BJ (cell line): ENCODE measurements around the gene CLOCK. TPM values are rescaled to one million over a fixed set of nuclear protein-coding genes. Genes with fewer than 3 reads are reported as not detected.

Experiments
- CTCF ChIA-PET: fragments of 350-600 bp; formaldehyde crosslinking; extraction: SDS; loops from one replicate; lab custom pipeline; 2021; ENCODE audit warnings: antibody characterized with exemption, inconsistent platforms; lab: Yijun Ruan, JAX
- POLR2A ChIA-PET: fragments of 300-600 bp; sonication (Branson Sonifier 250); formaldehyde crosslinking; extraction: SDS; loops from one replicate; lab custom pipeline; 2021; ENCODE audit warnings: antibody characterized with exemption; lab: Charles Lee
- DNase-seq: peaks from one replicate; pipeline ENCODE4 v3.0.0-alpha.2; 2011; ENCODE audit warnings: low read depth
- H3K27me3 ChIP-seq: 2 replicates; pipeline ENCODE4 v1.6.0; 2011; ENCODE audit warnings: low read length; ENCODE audit not compliant: control insufficient read depth, insufficient read depth
- H3K36me3 ChIP-seq: 2 replicates; pipeline ENCODE4 v1.5.1; 2011; ENCODE audit warnings: low read length; ENCODE audit not compliant: control insufficient read depth, insufficient read depth
- H3K4me3 ChIP-seq: 2 replicates; pipeline ENCODE4 v1.5.1; 2011; ENCODE audit warnings: low read depth, mild to moderate bottlenecking, control low read depth, low read length
- CTCF ChIP-seq: IDR thresholded peaks from 2 replicates; pipeline ENCODE4 v1.5.1; 2011; ENCODE audit warnings: low read depth, mild to moderate bottlenecking, control low read depth, inconsistent platforms, low read length, moderate library complexity; ENCODE audit not compliant: insufficient read depth
- polyA plus RNA-seq: library from polyadenylated mRNA; depleted of rRNA; stranded (reverse); fragments of >200 nt; gene quantifications from 2 replicates; pipeline ENCODE4 v1.2.3, GENCODE V29; 2011

Gene CLOCK
- polyA plus RNA-seq, 1 experiment: 14.5 TPM

GRCh38 chr4:55407764-55408163 lies 138.9 kb downstream of the CLOCK start:
- ChIA-PET POLR2A (no interaction called here), CTCF (interaction anchor here (1.3 to 2.2 kb wide), 3 partner anchors 9 to 10 kb away, joined by 4 to 7 read pairs (median 6); no protein-coding TSS in a partner anchor)
- Histone ChIP-seq H3K36me3 (peaks cover 8% of the 10 kb centered on the region), H3K27me3 (no peaks in the 10 kb centered on the region), H3K4me3 (no peak overlapping the region)
- no peak for TF ChIP-seq CTCF
- no peak for DNase-seq

- CTCF ChIA-PET: interaction anchor here (1.7 kb wide), 1 partner anchor 61 kb away, joined by 6 read pairs; the partner anchor contains the start of gene SRD5A3
These were observed 139.6 kb downstream of the CLOCK start for GRCh38 chr4:55407119-55407518.

GRCh38 chr4:55406545-55406944 lies 140.2 kb downstream of the CLOCK start:
- no peak for DNase-seq
- TF ChIP-seq CTCF: no peak
- CTCF ChIA-PET: interaction anchor here (1.7 kb wide), 2 partner anchors 30 to 61 kb away, joined by 4 to 6 read pairs; partner anchors contain the start of gene SRD5A3
- Histone ChIP-seq H3K36me3 (peaks cover 8% of the 10 kb centered on the region), H3K4me3 (no peak overlapping the region), H3K27me3 (no peaks in the 10 kb centered on the region)
- POLR2A ChIA-PET: no interaction called here

More at GRCh38 chr4:55407119-55407518, 139.6 kb downstream of the CLOCK start:
- TF ChIP-seq CTCF: no peak
- POLR2A ChIA-PET: no interaction called here
- DNase-seq: no peak
- Histone ChIP-seq H3K4me3 (no peak overlapping the region), H3K36me3 (peaks cover 8% of the 10 kb centered on the region), H3K27me3 (no peaks in the 10 kb centered on the region)

- TF ChIP-seq CTCF: no peak
- H3K27me3 ChIP-seq: no peaks in the 10 kb centered on the region
- no peak for DNase-seq
- CTCF ChIA-PET: interaction anchor here (1.7 kb wide), 1 partner anchor 31 kb away, joined by 4 read pairs; no protein-coding TSS in a partner anchor
- no peak overlapping the region for H3K4me3 ChIP-seq
- POLR2A ChIA-PET: no interaction called here
- H3K36me3 ChIP-seq: peaks cover 6% of the 10 kb centered on the region
These were observed 141.6 kb downstream of the CLOCK start for GRCh38 chr4:55405073-55405472.

- CTCF ChIA-PET: interaction anchor here (1.2 kb wide), 1 partner anchor 9 kb away, joined by 6 read pairs; no protein-coding TSS in a partner anchor
- DNase-seq: no peak
- Histone ChIP-seq H3K4me3 (peak overlapping the region; percentile 53), H3K36me3 (peaks cover 3% of the 10 kb centered on the region; the same call in 1 of the 2 replicates), H3K27me3 (no peaks in the 10 kb centered on the region)
- POLR2A ChIA-PET: no interaction called here
- no peak for TF ChIP-seq CTCF
These were observed 147.1 kb downstream of the CLOCK start for GRCh38 chr4:55399581-55399980.
